K562 (cell line): ENCODE measurements around the gene OR2B6. TPM values are rescaled to one million over a fixed set of nuclear protein-coding genes. Genes with fewer than 3 reads are reported as not detected.

Experiments
- ATAC-seq: fragments of 200-7000 bp; cut with Tn5 transposase; 3 replicates; pipeline ENCODE4 v1.9.1; 2020; ENCODE audit warnings: moderate library complexity
- BruUV-seq: library from RNA; stranded (reverse); fragments of 400-500 nt; replicated peaks from 2 replicates; lab custom pipeline; 2021; lab: Mats Ljungman, UMichigan
- CTCF ChIA-PET: fragments of 300-600 bp; formaldehyde crosslinking; extraction: SDS; loops from one replicate; lab custom pipeline; 2021; ENCODE audit warnings: low intra/inter-chr PET ratio; lab: Yijun Ruan, JAX
- POLR2A ChIA-PET: fragments of 300-600, 350-650 bp; sonication (Branson Sonifier 250); formaldehyde crosslinking; extraction: SDS; loops from one replicate; lab custom pipeline; 2021; ENCODE audit warnings: antibody characterized with exemption, inconsistent platforms; lab: Yijun Ruan, JAX
- DNase-seq, 4 experiments: peaks; one replicate each; pipeline versions ENCODE4 v3.0.0 to v3.0.0-alpha.2; 2011 to 2018; ENCODE audit warnings: low spot score in 3 of 4, mixed read lengths in 3 of 4; ENCODE audit errors: extremely low read depth in 1 of 4
- FAIRE-seq: peaks from 2 replicates; lab custom pipeline; 2011; peaks lifted over from hg19 to GRCh38; lab: Jason Lieb, UNC
- H2AFZ ChIP-seq: 2 replicates; pipeline ENCODE4 v1.6.0; 2011; ENCODE audit warnings: low read depth, low read length, control low read depth, inconsistent platforms
- H3K27ac ChIP-seq: fragments of 200-600 bp; 3 replicates; pipeline ENCODE4 v1.8.0; 2011; ENCODE audit warnings: low read depth, mild to moderate bottlenecking, control low read depth, inconsistent platforms, low read length, moderate library complexity, mixed read lengths; ENCODE audit errors: extremely low read depth
- H3K27me3 ChIP-seq, 2 experiments: fragments of 300-600 bp in 1 of 2; 2 replicates in 1 of 2; 3 replicates in 1 of 2; pipeline versions ENCODE4 v1.6.0 to v1.8.0; 2011; ENCODE audit warnings: inconsistent platforms in 2 of 2, low read length in 2 of 2, mild to moderate bottlenecking in 1 of 2, mixed read lengths in 1 of 2, moderate library complexity in 1 of 2; ENCODE audit not compliant: control insufficient read depth in 2 of 2, insufficient read depth in 2 of 2
- H3K36me3 ChIP-seq: fragments of 300-600 bp; 3 replicates; pipeline ENCODE4 v1.8.0; 2011; ENCODE audit warnings: mild to moderate bottlenecking, low read length, inconsistent platforms; ENCODE audit not compliant: control insufficient read depth, insufficient read depth
- H3K4me1 ChIP-seq, 2 experiments: fragments of 200-600 bp in 1 of 2; replicated peaks in 1 of 2; 2 replicates in 1 of 2; 3 replicates in 1 of 2; pipeline versions ENCODE4 v1.5.1 to v1.8.0; 2011; ENCODE audit warnings: inconsistent platforms in 2 of 2, low read length in 2 of 2, mild to moderate bottlenecking in 1 of 2, mixed read lengths in 1 of 2, moderate library complexity in 1 of 2; ENCODE audit not compliant: control insufficient read depth in 2 of 2, insufficient read depth in 2 of 2
- H3K4me2 ChIP-seq: 2 replicates; pipeline ENCODE4 v1.6.1; 2011; ENCODE audit warnings: low read length, control low read depth, inconsistent platforms, mixed read lengths; ENCODE audit not compliant: insufficient read depth
- H3K4me3 ChIP-seq: fragments of 200-600 bp; sonication (generic), shearing (Covaris generic); 2 replicates; pipeline ENCODE4 v1.5.1; 2016; ENCODE audit warnings: control low read depth, inconsistent platforms
- H3K79me2 ChIP-seq: fragments of 200-600 bp; 3 replicates; pipeline ENCODE4 v1.8.0; 2011; ENCODE audit warnings: low read length, inconsistent platforms; ENCODE audit not compliant: control insufficient read depth, insufficient read depth
- H3K9ac ChIP-seq, 2 experiments: 2 replicates each; pipeline versions ENCODE4 v1.6.0 to v1.6.1; 2011; ENCODE audit warnings: low read depth in 2 of 2, low read length in 2 of 2, control low read depth in 1 of 2, inconsistent platforms in 1 of 2, mild to moderate bottlenecking in 1 of 2, mixed read lengths in 1 of 2; ENCODE audit not compliant: insufficient read depth in 1 of 2
- H3K9me1 ChIP-seq: one replicate; pipeline ENCODE4 v1.6.0; 2011; ENCODE audit warnings: inconsistent platforms, mild to moderate bottlenecking, low read length, moderate library complexity; ENCODE audit not compliant: control insufficient read depth, insufficient read depth
- H3K9me3 ChIP-seq: replicated peaks from 2 replicates; pipeline ENCODE4 v1.5.1; 2011; ENCODE audit warnings: low read depth, low read length, inconsistent platforms; ENCODE audit not compliant: control insufficient read depth, insufficient read depth
- H4K20me1 ChIP-seq: replicated peaks from 2 replicates; pipeline ENCODE4 v1.6.1; 2011; ENCODE audit warnings: low read length, inconsistent platforms, mixed read lengths; ENCODE audit not compliant: control insufficient read depth, insufficient read depth
- CREM ChIP-seq: IDR thresholded peaks from 2 replicates; pipeline ENCODE4 v1.6.1; 2014; ENCODE audit warnings: antibody characterized with exemption, low read depth
- FOXJ2 ChIP-seq: fragments of 200-800 bp; sonication (Bioruptor generic); IDR thresholded peaks from 2 replicates; pipeline ENCODE4 v1.6.1; 2016; ENCODE audit warnings: missing genetic modification characterization, missing compliant biosample characterization
- HEY1 ChIP-seq: fragments of 250-450 bp; sonication (Bioruptor Pico); IDR thresholded peaks from 2 replicates; pipeline ENCODE4 v1.5.0; 2020; ENCODE audit warnings: mild to moderate bottlenecking, moderate library complexity, borderline replicate concordance
- NFIC ChIP-seq: fragments of 450-650 bp; IDR thresholded peaks from 2 replicates; pipeline ENCODE4 v1.6.1; 2017; ENCODE audit warnings: mild to moderate bottlenecking, inconsistent platforms
- TRIM24 ChIP-seq, 2 experiments: fragments of 450-650 bp; IDR thresholded peaks; 2 replicates each; pipeline ENCODE4 v1.6.1; 2016
- ZNF696 ChIP-seq: fragments of 250-450 bp; sonication (Bioruptor Pico); conservative IDR thresholded peaks from 2 replicates; pipeline ENCODE4 v1.4.0; 2020; ENCODE audit warnings: mild to moderate bottlenecking, moderate library complexity
- WGBS: fragments of 100-300 bp; shearing (Covaris generic); methylation state at CpG from one replicate; pipeline ENCODE4 v1.1.6; 2016; ENCODE audit warnings: low coverage, mixed read lengths; ENCODE audit not compliant: insufficient coverage; ENCODE audit errors: missing lambda C conversion rate; 5-methylcytosine and 5-hydroxymethylcytosine counted together
- in situ Hi-C: fragments of 300-500 bp; cut with MboI; formaldehyde crosslinking; loops from 4 replicates; pipeline ENCODE4 v1.15.0; 2018; ENCODE audit warnings: inconsistent platforms, mixed read lengths
- intact Hi-C: fragments of 100-400 bp; cut with micrococcal nuclease; formaldehyde crosslinking; loops from 2 replicates; pipeline ENCODE4 v1.14.2; 2022
- polyA plus RNA-seq, 8 experiments: library from polyadenylated mRNA; depleted of rRNA in 4 of 8; stranded (reverse) in 5 of 8; unstranded in 3 of 8; fragments of >200 nt; fragmentation: Nextera tagmentation in 2 of 8; fragmentation: Illumina TruSeq in 1 of 8; extraction: Ambion mirVana in 2 of 8; extraction: Trizol in 1 of 8; gene quantifications; 2 replicates each; pipeline versions ENCODE4 v1.2.1 to v1.2.3, GENCODE V29; 2011 to 2014; ENCODE audit warnings: inconsistent platforms in 1 of 8, missing spikeins in 1 of 8
- total RNA-seq, 7 experiments: library from RNA; depleted of rRNA in 6 of 7; stranded (reverse); fragments of >200 nt in 6 of 7; fragmentation: Illumina TruSeq in 2 of 7; extraction: Trizol in 2 of 7; gene quantifications; 2 replicates each; pipeline versions ENCODE4 v1.2.1 to v1.2.3, GENCODE V29; 2011 to 2021; ENCODE audit warnings: low replicate concordance in 1 of 7
- TF ChIP-seq, protein P1 (sequence below): sonication (generic); formaldehyde crosslinking; IDR thresholded peaks from 2 replicates; pipeline ENCODE4 v1.8.0; 2022; ENCODE audit warnings: missing genetic modification reagents, mild to moderate bottlenecking, borderline replicate concordance

Gene OR2B6
- total and polyA plus RNA-seq, 9 of the 15 experiments (the other 6 are each of a cell fraction or from before 2014, with no cell fraction given): 1.9 to 18.7 (median 4.4) TPM

DNA sequence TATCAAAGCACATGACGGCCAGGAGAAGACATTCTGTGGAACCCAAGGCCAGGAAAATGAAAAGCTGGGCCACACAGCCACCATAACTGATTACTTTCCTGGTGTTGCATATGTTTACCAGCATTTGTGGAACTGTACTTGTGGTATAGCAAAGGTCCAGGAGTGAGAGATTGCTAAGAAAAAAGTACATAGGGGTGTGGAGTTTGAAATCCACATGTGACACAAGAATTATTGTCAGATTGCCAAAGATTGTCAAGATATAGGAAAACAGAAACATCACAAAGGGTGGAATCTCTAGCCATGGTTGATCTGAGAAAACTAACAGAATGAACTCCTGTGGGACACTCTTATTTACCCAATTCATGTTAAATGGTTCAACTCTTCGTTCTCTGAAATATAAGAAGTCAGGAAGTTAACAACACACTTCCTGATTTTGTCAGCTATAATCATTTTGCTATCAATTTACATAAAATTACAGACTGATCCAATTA is 45.0 kb upstream of the OR2B6 start, which contains the start of gene OR2B2:
Gene OR2B2, minus strand, starts transcription at position 441 of the 491 bp plus-strand sequence. Its CDS starts 77 bp downstream, at position 364.
- no TSS peak for BruUV-seq
- Histone ChIP-seq H3K27ac (peak within 1 kb of the TSS; percentile 15; the same call in 1 of the 3 replicates), H3K9ac (no peak within 1 kb of the TSS), H3K9me1 (no peaks in the 10 kb centered on the region), H3K4me3 (no peak within 1 kb of the TSS), H2AFZ (peak within 1 kb of the TSS; percentile 32; the same call in 1 of the 2 replicates), H3K36me3 (peaks cover 42% of the 10 kb centered on the region; the same call in 2 of the 3 replicates), H3K4me1 (peaks cover 0 to 11% of the 10 kb centered on the region in 2 experiments; a peak in 4 of 5 replicates), H3K9me3 (no peaks in the 10 kb centered on the region), H4K20me1 (no peaks in the 10 kb centered on the region), H3K79me2 (peaks cover 70% of the 10 kb centered on the region), H3K4me2 (no peak within 1 kb of the TSS), H3K27me3 (no peaks in the 10 kb centered on the region)
- in situ Hi-C loops (loop anchor here (10.0 kb wide), 1 partner anchor 453 kb away; no protein-coding TSS in a partner anchor), intact Hi-C loops (no loop called here)
- WGBS: 78% methylated on average over 2 of the region's 2 CpGs
- ATAC-seq (peak; percentile 27), DNase-seq (no peak), FAIRE-seq (no peak)
- CTCF ChIA-PET: no interaction called here
- TF ChIP-seq ZNF696 (CRISPR knock-in tag): no peak
- TF ChIP-seq FOXJ2 (tag): peak; percentile 86
- TF ChIP-seq HEY1 (CRISPR knock-in tag): 0 out of 2 replicates have a peak, but pooled peaks have one; percentile 56
- TF ChIP-seq, protein P1, sequence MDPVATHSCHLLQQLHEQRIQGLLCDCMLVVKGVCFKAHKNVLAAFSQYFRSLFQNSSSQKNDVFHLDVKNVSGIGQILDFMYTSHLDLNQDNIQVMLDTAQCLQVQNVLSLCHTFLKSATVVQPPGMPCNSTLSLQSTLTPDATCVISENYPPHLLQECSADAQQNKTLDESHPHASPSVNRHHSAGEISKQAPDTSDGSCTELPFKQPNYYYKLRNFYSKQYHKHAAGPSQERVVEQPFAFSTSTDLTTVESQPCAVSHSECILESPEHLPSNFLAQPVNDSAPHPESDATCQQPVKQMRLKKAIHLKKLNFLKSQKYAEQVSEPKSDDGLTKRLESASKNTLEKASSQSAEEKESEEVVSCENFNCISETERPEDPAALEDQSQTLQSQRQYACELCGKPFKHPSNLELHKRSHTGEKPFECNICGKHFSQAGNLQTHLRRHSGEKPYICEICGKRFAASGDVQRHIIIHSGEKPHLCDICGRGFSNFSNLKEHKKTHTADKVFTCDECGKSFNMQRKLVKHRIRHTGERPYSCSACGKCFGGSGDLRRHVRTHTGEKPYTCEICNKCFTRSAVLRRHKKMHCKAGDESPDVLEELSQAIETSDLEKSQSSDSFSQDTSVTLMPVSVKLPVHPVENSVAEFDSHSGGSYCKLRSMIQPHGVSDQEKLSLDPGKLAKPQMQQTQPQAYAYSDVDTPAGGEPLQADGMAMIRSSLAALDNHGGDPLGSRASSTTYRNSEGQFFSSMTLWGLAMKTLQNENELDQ (CRISPR knock-in tag): no peak
- TF ChIP-seq NFIC: peak; percentile 76
- no peak for TF ChIP-seq CREM
- TF ChIP-seq TRIM24 (IDR thresholded peaks at IDR 0.05): 0 out of 4 replicates have a peak, but pooled peaks of 1 of the 2 experiments have one; percentile 11
- POLR2A ChIA-PET: interaction anchor here (1.0 to 1.5 kb wide), 2 partner anchors 12 to 87 kb away, joined by 4 read pairs; no protein-coding TSS in a partner anchor
